Osteocyte (in vitro differentiated cells): ENCODE data around the gene SPNS3. TPM values are rescaled to one million over a fixed set of nuclear protein-coding genes. Genes with fewer than 3 reads are reported as not detected.

Source experiments
- DNase-seq: peaks from one replicate; pipeline ENCODE4 v3.0.0; 2021; ENCODE audit warnings: mixed read lengths; ENCODE audit not compliant: unreplicated experiment; ENCODE audit errors: extremely low spot score
- H3K27ac Mint-ChIP-seq: one replicate; pipeline ENCODE4 v1.8.0; 2021; ENCODE audit warnings: mild to moderate bottlenecking, mixed read lengths; ENCODE audit not compliant: unreplicated experiment
- H3K27me3 Mint-ChIP-seq: one replicate; pipeline ENCODE4 v1.8.0; 2021; ENCODE audit warnings: mixed read lengths; ENCODE audit not compliant: unreplicated experiment
- H3K36me3 Mint-ChIP-seq: one replicate; pipeline ENCODE4 v1.8.0; 2021; ENCODE audit warnings: mixed read lengths; ENCODE audit not compliant: unreplicated experiment
- H3K4me1 Mint-ChIP-seq: one replicate; pipeline ENCODE4 v1.8.0; 2021; ENCODE audit warnings: mixed read lengths; ENCODE audit not compliant: unreplicated experiment
- H3K4me3 Mint-ChIP-seq: one replicate; pipeline ENCODE4 v1.8.0; 2021; ENCODE audit warnings: mild to moderate bottlenecking, moderate library complexity, mixed read lengths; ENCODE audit not compliant: unreplicated experiment
- H3K9me3 Mint-ChIP-seq: one replicate; pipeline ENCODE4 v1.8.0; 2021; ENCODE audit warnings: mixed read lengths; ENCODE audit not compliant: unreplicated experiment
- CTCF ChIP-seq: fragments of 200-600 bp; sonication (generic); IDR thresholded peaks from 2 replicates; pipeline ENCODE4 v1.5.0; 2021; ENCODE audit warnings: antibody characterized with exemption, mild to moderate bottlenecking, moderate library complexity
- total RNA-seq: library from RNA; stranded (reverse); gene quantifications from 2 replicates; pipeline ENCODE4 v1.2.1, GENCODE V29; 2021

Gene SPNS3
- total RNA-seq, 1 donor from 2014 or later, result not detected

GRCh38 chr17:4534515-4534914 lies 100.8 kb downstream of the SPNS3 start:
- H3K4me3 Mint-ChIP-seq, result no peak overlapping the region
- peaks cover 2% of the 10 kb centered on the region for H3K4me1 Mint-ChIP-seq
- TF ChIP-seq CTCF, result no peak
- DNase-seq, result no peak
- H3K9me3 Mint-ChIP-seq, result no peaks in the 10 kb centered on the region
- peaks cover 5% of the 10 kb centered on the region for H3K27me3 Mint-ChIP-seq
- no peak overlapping the region for H3K27ac Mint-ChIP-seq
- no peaks in the 10 kb centered on the region for H3K36me3 Mint-ChIP-seq

- no peak for TF ChIP-seq CTCF
- DNase-seq, result no peak
- H3K4me1 Mint-ChIP-seq, result peaks cover 2% of the 10 kb centered on the region
Observed at GRCh38 chr17:4534928-4535666, 101.4 kb downstream of the SPNS3 start.

GRCh38 chr17:4535667-4536258 lies 102.0 kb downstream of the SPNS3 start:
- no peak overlapping the region for H3K4me3 Mint-ChIP-seq
- H3K4me1 Mint-ChIP-seq, result peaks cover 2% of the 10 kb centered on the region
- no peaks in the 10 kb centered on the region for H3K9me3 Mint-ChIP-seq
- TF ChIP-seq CTCF, result no peak
- H3K36me3 Mint-ChIP-seq, result peaks cover 3% of the 10 kb centered on the region
- H3K27ac Mint-ChIP-seq, result no peak overlapping the region
- no peak for DNase-seq
- peaks cover 4% of the 10 kb centered on the region for H3K27me3 Mint-ChIP-seq

More at GRCh38 chr17:4534928-4535666, 101.4 kb downstream of the SPNS3 start:
- H3K27ac Mint-ChIP-seq, result no peak overlapping the region
- H3K27me3 Mint-ChIP-seq, result peaks cover 4% of the 10 kb centered on the region
- no peaks in the 10 kb centered on the region for H3K9me3 Mint-ChIP-seq
- no peak overlapping the region for H3K4me3 Mint-ChIP-seq
- peaks cover 3% of the 10 kb centered on the region for H3K36me3 Mint-ChIP-seq

DNA sequence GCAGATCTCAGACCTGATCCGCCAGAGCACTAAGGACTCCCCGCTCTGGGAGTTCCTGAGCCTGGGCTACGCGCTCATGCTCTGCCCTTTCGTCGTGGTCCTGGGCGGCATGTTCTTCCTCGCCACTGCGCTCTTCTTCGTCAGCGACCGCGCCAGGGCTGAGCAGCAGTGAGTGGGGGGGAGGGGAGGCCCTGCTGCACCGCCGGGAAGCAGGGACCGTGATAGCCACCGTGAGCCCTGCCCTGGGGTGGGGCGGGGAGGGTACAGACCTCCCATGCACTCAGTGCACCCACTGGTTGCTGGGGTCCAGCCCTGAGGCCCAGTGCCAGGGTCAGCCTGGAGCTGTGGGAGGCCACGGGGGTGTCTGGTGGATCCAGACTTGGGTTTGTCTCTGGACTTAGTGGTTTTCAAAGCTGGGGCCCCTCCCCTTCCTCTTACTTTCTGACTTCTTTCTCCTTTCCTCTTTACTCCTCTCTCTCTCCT lies 102.6 kb downstream of the SPNS3 start:
- no peaks in the 10 kb centered on the region for H3K9me3 Mint-ChIP-seq
- peaks cover 7% of the 10 kb centered on the region for H3K36me3 Mint-ChIP-seq
- DNase-seq, result no peak
- H3K4me1 Mint-ChIP-seq, result peaks cover 2% of the 10 kb centered on the region
- H3K4me3 Mint-ChIP-seq, result no peak overlapping the region
- H3K27ac Mint-ChIP-seq, result no peak overlapping the region
- peaks cover 4% of the 10 kb centered on the region for H3K27me3 Mint-ChIP-seq
- TF ChIP-seq CTCF, result no peak

GRCh38 chr17:4536742-4537411 lies 103.1 kb downstream of the SPNS3 start:
- H3K27me3 Mint-ChIP-seq, result peaks cover 4% of the 10 kb centered on the region
- no peak overlapping the region for H3K27ac Mint-ChIP-seq
- no peak overlapping the region for H3K4me3 Mint-ChIP-seq
- TF ChIP-seq CTCF, result no peak
- no peaks in the 10 kb centered on the region for H3K9me3 Mint-ChIP-seq
- H3K36me3 Mint-ChIP-seq, result peaks cover 9% of the 10 kb centered on the region
- no peak for DNase-seq
- peaks cover 2% of the 10 kb centered on the region for H3K4me1 Mint-ChIP-seq
